ENCODE data around the gene C16orf89.
"Not testable (repeated sequence)": the region's sequence is repeated elsewhere in the genome, so short reads cannot be mapped to it uniquely, and the experiment has no call there.

The C16orf89 gene

GRCh38 chr16:5065813-5066212 is at the start of gene C16orf89:
Gene C16orf89, minus strand, starts transcription at chr16:5065956. Its CDS starts 48 bp downstream, at chr16:5065908.
- DNase-seq, result no peak

- DNase-seq, result not testable (repeated sequence)
Measured at GRCh38 chr16:5110933-5111332, 45.2 kb upstream of the C16orf89 start.

- no peak for DNase-seq
Measured at GRCh38 chr16:5108505-5109158, 42.9 kb upstream of the C16orf89 start.

- DNase-seq, result peak in 1 of 2 experiments; percentile 19
Measured at GRCh38 chr16:5105039-5105438, 39.3 kb upstream of the C16orf89 start.

- DNase-seq, result not testable (repeated sequence)
Measured at GRCh38 chr16:5103296-5104032, 37.7 kb upstream of the C16orf89 start.

- not testable (repeated sequence) for DNase-seq
Measured at GRCh38 chr16:5099174-5099573, 33.4 kb upstream of the C16orf89 start.

- not testable (repeated sequence) for DNase-seq
Measured at GRCh38 chr16:5098221-5099159, 32.7 kb upstream of the C16orf89 start.

- DNase-seq, result peak; percentile 96 to 97
Measured at GRCh38 chr16:5097470-5098220, 31.9 kb upstream of the C16orf89 start, which contains the start of gene EEF2KMT. Gene EEF2KMT, minus strand, starts transcription at chr16:5097795. Its CDS starts 56 bp downstream, at chr16:5097739.

GRCh38 chr16:5097061-5097469 is 31.3 kb upstream of the C16orf89 start:
- not testable (repeated sequence) for DNase-seq

- not testable (repeated sequence) for DNase-seq
Measured at GRCh38 chr16:5096437-5097060, 30.8 kb upstream of the C16orf89 start.

GRCh38 chr16:5095145-5095830 is 29.5 kb upstream of the C16orf89 start:
- DNase-seq, result not testable (repeated sequence)

- DNase-seq, result not testable (repeated sequence)
Measured at GRCh38 chr16:5093746-5094145, 28.0 kb upstream of the C16orf89 start.

- DNase-seq, result not testable (repeated sequence)
Measured at GRCh38 chr16:5093081-5093480, 27.3 kb upstream of the C16orf89 start.

- DNase-seq, result not testable (repeated sequence)
Measured at GRCh38 chr16:5090592-5090991, 24.8 kb upstream of the C16orf89 start.

- DNase-seq, result not testable (repeated sequence)
Measured at GRCh38 chr16:5089911-5090555, 24.3 kb upstream of the C16orf89 start.

- DNase-seq, result not testable (repeated sequence)
Measured at GRCh38 chr16:5088936-5089335, 23.2 kb upstream of the C16orf89 start.

- DNase-seq, result not testable (repeated sequence)
Measured at GRCh38 chr16:5088086-5088790, 22.5 kb upstream of the C16orf89 start.

- DNase-seq, result not testable (repeated sequence)
Measured at GRCh38 chr16:5085716-5086115, 20.0 kb upstream of the C16orf89 start.

GRCh38 chr16:5084802-5085201 is 19.0 kb upstream of the C16orf89 start:
- DNase-seq, result peak; percentile 21 to 41
